CD8-positive, alpha-beta memory T cell (primary cell): Measurements from ENCODE around the gene C1QL3. TPM values are rescaled to one million over a fixed set of nuclear protein-coding genes. Genes with fewer than 3 reads are reported as not detected.

Experiments used
- CTCF ChIA-PET: fragments of 350-600 bp; sonication (Branson Sonifier 250); formaldehyde crosslinking; loops from one replicate; lab custom pipeline; 2021; ENCODE audit warnings: antibody characterized with exemption; lab: Charles Lee
- POLR2A ChIA-PET: fragments of 350-600 bp; sonication (Branson Sonifier 250); formaldehyde crosslinking; loops from one replicate; lab custom pipeline; 2021; ENCODE audit warnings: antibody characterized with exemption; lab: Charles Lee
- DNase-seq, 5 donors: peaks; one replicate each; pipeline versions ENCODE4 v3.0.0 to v3.0.0-alpha.2; 2020 to 2022; ENCODE audit warnings: mixed read lengths in 1 of 5
- H3K27ac ChIP-seq: one replicate; pipeline ENCODE4 v1.7.0; 2013; ENCODE audit warnings: low read depth, mild to moderate bottlenecking, low read length, moderate library complexity
- H3K27me3 ChIP-seq: 2 replicates; pipeline ENCODE4 v1.7.0; 2013; ENCODE audit warnings: low read length, mild to moderate bottlenecking; ENCODE audit not compliant: insufficient read depth, poor library complexity, severe bottlenecking
- H3K36me3 ChIP-seq: 2 replicates; pipeline ENCODE4 v1.7.0; 2013; ENCODE audit warnings: mild to moderate bottlenecking, low read length, moderate library complexity; ENCODE audit not compliant: insufficient read depth
- H3K4me1 ChIP-seq: 2 replicates; pipeline ENCODE4 v1.7.0; 2013; ENCODE audit warnings: mild to moderate bottlenecking, low read length, moderate library complexity; ENCODE audit not compliant: insufficient read depth
- H3K4me3 ChIP-seq: 2 replicates; pipeline ENCODE4 v1.7.0; 2013; ENCODE audit warnings: mild to moderate bottlenecking, low read length
- H3K9me3 ChIP-seq: 2 replicates; pipeline ENCODE4 v1.7.0; 2013; ENCODE audit warnings: mild to moderate bottlenecking, low read length
- H3K27ac Mint-ChIP-seq, 8 donors: one replicate each; pipeline ENCODE4 v1.8.0; 2020 to 2021; ENCODE audit warnings: mixed read lengths in 8 of 8, mild to moderate bottlenecking in 6 of 8, inconsistent platforms in 3 of 8, moderate library complexity in 3 of 8
- H3K27me3 Mint-ChIP-seq, 2 donors: one replicate each; pipeline ENCODE4 v1.8.0; 2020 to 2021; ENCODE audit warnings: mixed read lengths in 2 of 2, mild to moderate bottlenecking in 1 of 2, moderate library complexity in 1 of 2
- H3K36me3 Mint-ChIP-seq, 3 donors: one replicate each; pipeline ENCODE4 v1.8.0; 2020 to 2021; ENCODE audit warnings: mixed read lengths in 3 of 3, inconsistent platforms in 1 of 3, mild to moderate bottlenecking in 1 of 3
- H3K4me1 Mint-ChIP-seq, 3 donors: one replicate each; pipeline ENCODE4 v1.8.0; 2020 to 2021; ENCODE audit warnings: mixed read lengths in 3 of 3, inconsistent platforms in 1 of 3, mild to moderate bottlenecking in 1 of 3
- H3K4me3 Mint-ChIP-seq, 7 donors: one replicate each; pipeline ENCODE4 v1.8.0; 2020 to 2021; ENCODE audit warnings: mixed read lengths in 7 of 7, mild to moderate bottlenecking in 6 of 7, moderate library complexity in 4 of 7, inconsistent platforms in 2 of 7
- H3K9me3 Mint-ChIP-seq, 5 donors: one replicate each; pipeline ENCODE4 v1.8.0; 2020 to 2022; ENCODE audit warnings: mixed read lengths in 5 of 5, mild to moderate bottlenecking in 3 of 5, moderate library complexity in 2 of 5, inconsistent platforms in 1 of 5
- polyA plus RNA-seq: library from polyadenylated mRNA; unstranded; fragments of 300-500 nt; fragmentation: Illumina TruSeq; gene quantifications from one replicate; pipeline ENCODE4 v1.2.3, GENCODE V29; 2021
- total RNA-seq, 2 experiments: library from RNA; stranded (reverse); gene quantifications; one replicate each; pipeline ENCODE4 v1.2.3, GENCODE V29; 2021

C1QL3 gene
- total and polyA plus RNA-seq, 3 experiments from 2014 or later, result 0.18 to 0.31 (median 0.26) TPM

GRCh38 chr10:16545116-16545736 is 23.5 kb upstream of the C1QL3 start:
- Histone ChIP-seq H3K36me3 (no peaks in the 10 kb centered on the region), H3K27ac (no peak overlapping the region), H3K27me3 (no peaks in the 10 kb centered on the region), H3K4me3 (no peak overlapping the region), H3K9me3 (no peaks in the 10 kb centered on the region), H3K4me1 (no peaks in the 10 kb centered on the region)
- no peak overlapping the region for H3K4me3 Mint-ChIP-seq
- no peaks in the 10 kb centered on the region for H3K36me3 Mint-ChIP-seq
- no peak for DNase-seq
- H3K27ac Mint-ChIP-seq, result no peak overlapping the region
- peaks cover 7 to 41% of the 10 kb centered on the region in 2 donors for H3K27me3 Mint-ChIP-seq
- ChIA-PET CTCF (interaction anchor here (0.8 to 1.2 kb wide), 2 partner anchors 14 to 642 kb away, joined by 4 to 5 read pairs; no protein-coding TSS in a partner anchor), POLR2A (no interaction called here)
- H3K9me3 Mint-ChIP-seq, result peaks cover 0 to 2% (median 0%) of the 10 kb centered on the region in 5 donors
- peaks cover 0 to 4% (median 2%) of the 10 kb centered on the region in 3 donors for H3K4me1 Mint-ChIP-seq

- Histone ChIP-seq H3K4me3 (no peak overlapping the region), H3K27me3 (no peaks in the 10 kb centered on the region), H3K4me1 (no peaks in the 10 kb centered on the region), H3K9me3 (no peaks in the 10 kb centered on the region), H3K36me3 (no peaks in the 10 kb centered on the region), H3K27ac (no peak overlapping the region)
- H3K36me3 Mint-ChIP-seq, result no peaks in the 10 kb centered on the region
- H3K4me3 Mint-ChIP-seq, result no peak overlapping the region
- no peak for DNase-seq
- peaks cover 0 to 4% (median 2%) of the 10 kb centered on the region in 3 donors for H3K4me1 Mint-ChIP-seq
- ChIA-PET CTCF (interaction anchor here (0.7 to 1.2 kb wide), 4 partner anchors 8 to 642 kb away, joined by 3 to 5 read pairs (median 4); no protein-coding TSS in a partner anchor), POLR2A (no interaction called here)
- peaks cover 0 to 2% (median 0%) of the 10 kb centered on the region in 5 donors for H3K9me3 Mint-ChIP-seq
- no peak overlapping the region for H3K27ac Mint-ChIP-seq
- peaks cover 11 to 46% of the 10 kb centered on the region in 2 donors for H3K27me3 Mint-ChIP-seq
Observed at GRCh38 chr10:16544591-16544990, 22.9 kb upstream of the C1QL3 start.

GRCh38 chr10:16544099-16544498 is 22.4 kb upstream of the C1QL3 start:
- H3K36me3 ChIP-seq, result no peaks in the 10 kb centered on the region
- H3K9me3 Mint-ChIP-seq, result peaks cover 0 to 2% (median 0%) of the 10 kb centered on the region in 5 donors
- H3K4me1 ChIP-seq, result no peaks in the 10 kb centered on the region
- peaks cover 14 to 42% of the 10 kb centered on the region in 2 donors for H3K27me3 Mint-ChIP-seq
- no peak overlapping the region for H3K27ac Mint-ChIP-seq
- H3K27ac ChIP-seq, result no peak overlapping the region
- ChIA-PET POLR2A (no interaction called here), CTCF (interaction anchor here (0.7 kb wide), 2 partner anchors 9 to 13 kb away, joined by 3 read pairs; no protein-coding TSS in a partner anchor)
- no peaks in the 10 kb centered on the region for H3K36me3 Mint-ChIP-seq
- H3K9me3 ChIP-seq, result no peaks in the 10 kb centered on the region
- H3K27me3 ChIP-seq, result no peaks in the 10 kb centered on the region
- H3K4me3 ChIP-seq, result no peak overlapping the region
- peaks cover 0 to 4% (median 2%) of the 10 kb centered on the region in 3 donors for H3K4me1 Mint-ChIP-seq
- no peak overlapping the region for H3K4me3 Mint-ChIP-seq
- DNase-seq, result no peak

- ChIA-PET CTCF (no interaction called here), POLR2A (no interaction called here)
- H3K4me3 ChIP-seq, result no peak overlapping the region
- no peaks in the 10 kb centered on the region for H3K27me3 ChIP-seq
- no peak overlapping the region for H3K27ac Mint-ChIP-seq
- DNase-seq, result no peak
- H3K4me1 Mint-ChIP-seq, result no peaks in the 10 kb centered on the region
- H3K36me3 ChIP-seq, result no peaks in the 10 kb centered on the region
- no peaks in the 10 kb centered on the region for H3K4me1 ChIP-seq
- peaks cover 10 to 13% of the 10 kb centered on the region in 2 donors for H3K27me3 Mint-ChIP-seq
- no peaks in the 10 kb centered on the region for H3K9me3 Mint-ChIP-seq
- no peak overlapping the region for H3K4me3 Mint-ChIP-seq
- no peak overlapping the region for H3K27ac ChIP-seq
- H3K9me3 ChIP-seq, result no peaks in the 10 kb centered on the region
- peaks cover 0 to 4% (median 0%) of the 10 kb centered on the region in 3 donors for H3K36me3 Mint-ChIP-seq
Observed at GRCh38 chr10:16536155-16536554, 14.5 kb upstream of the C1QL3 start.

- Histone ChIP-seq H3K27me3 (no peaks in the 10 kb centered on the region), H3K4me1 (no peaks in the 10 kb centered on the region), H3K27ac (no peak overlapping the region), H3K36me3 (no peaks in the 10 kb centered on the region), H3K9me3 (no peaks in the 10 kb centered on the region), H3K4me3 (no peak overlapping the region)
- Mint-ChIP-seq H3K4me1 (no peaks in the 10 kb centered on the region), H3K36me3 (peaks cover 0 to 9% (median 0%) of the 10 kb centered on the region in 3 donors), H3K27me3 (peaks cover 0 to 6% of the 10 kb centered on the region in 2 donors), H3K4me3 (no peak overlapping the region), H3K9me3 (no peaks in the 10 kb centered on the region), H3K27ac (no peak overlapping the region)
- DNase-seq, result no peak
- POLR2A ChIA-PET, result no interaction called here
- CTCF ChIA-PET, result no interaction called here
Observed at GRCh38 chr10:16529853-16530252, 8.2 kb upstream of the C1QL3 start.

- Mint-ChIP-seq H3K27ac (no peak overlapping the region), H3K9me3 (no peaks in the 10 kb centered on the region), H3K4me1 (peaks cover 0 to 1% (median 0%) of the 10 kb centered on the region in 3 donors), H3K4me3 (no peak overlapping the region), H3K27me3 (peaks cover 13 to 17% of the 10 kb centered on the region in 2 donors), H3K36me3 (peaks cover 2 to 20% (median 4%) of the 10 kb centered on the region in 3 donors)
- H3K4me3 ChIP-seq, result no peak overlapping the region
- no peaks in the 10 kb centered on the region for H3K4me1 ChIP-seq
- POLR2A ChIA-PET, result no interaction called here
- no peak for DNase-seq
- no peaks in the 10 kb centered on the region for H3K9me3 ChIP-seq
- H3K27ac ChIP-seq, result no peak overlapping the region
- no peaks in the 10 kb centered on the region for H3K27me3 ChIP-seq
- H3K36me3 ChIP-seq, result no peaks in the 10 kb centered on the region
- CTCF ChIA-PET, result no interaction called here
Observed at GRCh38 chr10:16527452-16527851, 5.8 kb upstream of the C1QL3 start.

- H3K9me3 Mint-ChIP-seq, result no peaks in the 10 kb centered on the region
- H3K27ac Mint-ChIP-seq, result no peak overlapping the region
- ChIA-PET CTCF (interaction anchor here (0.7 kb wide), 1 partner anchor 23 kb away, joined by 3 read pairs; no protein-coding TSS in a partner anchor), POLR2A (no interaction called here)
- Histone ChIP-seq H3K9me3 (no peaks in the 10 kb centered on the region), H3K36me3 (no peaks in the 10 kb centered on the region), H3K27ac (no peak overlapping the region), H3K4me3 (no peak overlapping the region), H3K4me1 (no peaks in the 10 kb centered on the region), H3K27me3 (peaks cover 6% of the 10 kb centered on the region)
- H3K36me3 Mint-ChIP-seq, result peaks cover 2 to 16% (median 6%) of the 10 kb centered on the region in 3 donors
- peak in 1 of 5 donors; percentile 5 for DNase-seq
- peak overlapping the region in 2 of 7 donors; percentile 48 to 58 for H3K4me3 Mint-ChIP-seq
- H3K27me3 Mint-ChIP-seq, result peaks cover 27 to 40% of the 10 kb centered on the region in 2 donors
- H3K4me1 Mint-ChIP-seq, result peaks cover 11 to 18% (median 17%) of the 10 kb centered on the region in 3 donors
Observed at GRCh38 chr10:16520900-16521299, 779 bp downstream of the C1QL3 start.
